ENCODE results near the gene RPS14.
A peak's percentile ranks its signal among the peaks of the same experiment; 100 is the strongest.

RPS14 gene

DNA sequence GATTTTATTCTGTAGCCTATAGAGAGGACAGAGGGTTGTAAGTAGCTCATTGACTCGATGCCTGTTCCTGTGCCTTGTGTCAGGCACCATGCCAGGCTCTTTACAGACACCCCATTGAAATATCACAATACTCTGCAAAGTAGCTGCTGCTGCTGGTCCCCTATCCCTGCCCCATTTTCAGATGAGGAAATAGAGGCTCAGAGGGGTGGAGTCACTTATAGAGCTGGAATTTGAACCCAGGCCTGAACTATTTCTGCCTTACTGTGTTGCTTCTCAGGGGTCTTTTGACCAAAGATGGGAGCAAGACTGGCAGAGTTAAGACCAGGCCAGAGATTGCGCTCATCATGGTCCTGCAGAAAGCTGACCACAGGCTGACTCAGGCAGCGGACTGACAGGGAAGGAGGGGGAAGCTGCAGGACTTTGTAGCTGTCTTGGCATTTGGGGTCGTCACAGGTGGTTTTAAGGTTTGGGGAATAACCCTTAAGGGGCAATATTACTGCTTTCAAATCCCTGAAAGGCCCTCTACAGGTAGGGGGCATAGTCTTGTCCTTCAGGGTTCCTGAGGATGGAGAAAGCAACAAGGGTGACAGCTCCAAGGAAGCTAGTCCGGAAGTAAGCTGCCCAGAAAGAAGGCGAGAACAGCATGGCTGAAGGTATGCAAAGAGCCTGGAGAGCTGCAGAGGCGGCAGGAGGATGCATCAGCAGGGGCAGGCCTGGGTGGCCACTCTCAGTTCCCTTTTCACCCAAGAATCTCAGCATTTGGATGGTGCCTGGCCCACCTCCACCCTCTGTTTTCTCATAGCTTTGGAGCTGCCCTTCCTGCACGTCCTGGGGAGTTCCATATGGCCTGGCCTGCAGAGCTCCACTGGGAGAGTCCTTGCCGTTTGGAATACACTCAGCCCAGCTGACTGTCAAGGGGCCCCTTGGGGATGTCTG, 40.1 kb upstream of the RPS14 start:
- no peaks in the 10 kb centered on the region for H3K9me3 ChIP-seq (ENCODE audit: control insufficient read depth, low read length)
- H3K36me3 ChIP-seq (ENCODE audit: control insufficient read depth, insufficient read depth, low read length) = peaks cover 31% of the 10 kb centered on the region
- WGBS, 2 experiments (ENCODE audit: insufficient coverage in 2 of 2) = 51 to 58% methylated on average over 7 of the region's 9 CpGs
- H3K4me1 ChIP-seq (ENCODE audit: control insufficient read depth, insufficient read depth, low read length, poor library complexity, severe bottlenecking) = peaks cover 58% of the 10 kb centered on the region
- H3K27ac ChIP-seq (ENCODE audit: low read depth, low read length, severe bottlenecking) = peak overlapping the region; percentile 71
- H3K4me3 ChIP-seq (ENCODE audit: extremely low read depth, insufficient read depth, low read length, poor library complexity, severe bottlenecking) = no peak overlapping the region

DNA sequence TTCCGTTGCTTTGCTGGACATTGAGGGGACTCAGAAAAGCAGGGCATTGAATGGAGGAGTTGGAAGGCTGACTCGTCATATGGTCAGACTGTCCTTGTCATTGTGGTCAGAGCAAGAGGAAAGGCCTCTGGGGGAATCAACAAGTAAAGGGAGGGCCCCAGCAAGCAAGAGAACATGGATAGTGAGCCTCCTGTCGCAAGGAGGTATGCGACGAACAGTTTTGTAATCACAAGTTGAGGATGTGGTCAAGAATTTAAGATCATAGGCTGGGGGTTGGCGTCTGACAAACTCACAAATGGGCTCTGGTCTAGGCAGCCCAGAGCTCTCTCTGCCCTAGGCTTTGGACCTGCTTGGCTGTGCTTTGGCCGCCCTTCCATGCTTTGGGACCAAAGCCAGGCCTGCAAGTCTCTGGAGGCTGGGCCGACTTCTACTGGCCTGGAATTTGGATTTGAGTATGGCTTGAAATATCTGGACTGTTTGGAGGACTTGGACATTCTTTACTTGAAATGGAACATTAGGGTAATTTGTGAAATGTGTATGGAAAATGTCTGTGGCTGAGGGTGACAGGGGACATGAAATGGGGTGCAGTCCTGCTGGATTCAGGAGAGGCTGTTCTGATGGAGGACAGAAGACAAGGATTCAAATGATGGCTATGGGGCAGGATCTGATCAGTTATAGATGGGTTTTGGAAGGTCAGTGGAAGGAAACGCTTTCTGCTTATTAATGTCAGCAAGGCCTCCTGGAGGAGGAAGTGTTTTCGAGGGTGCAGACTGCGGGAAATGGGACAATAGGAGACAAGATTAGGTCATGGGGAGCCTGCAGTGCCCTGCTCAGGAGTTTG, 39.2 kb upstream of the RPS14 start:
- peaks cover 28% of the 10 kb centered on the region for H3K36me3 ChIP-seq (ENCODE audit: control insufficient read depth, insufficient read depth, low read length)
- no peak overlapping the region for H3K4me3 ChIP-seq (ENCODE audit: extremely low read depth, insufficient read depth, low read length, poor library complexity, severe bottlenecking)
- H3K9me3 ChIP-seq (ENCODE audit: control insufficient read depth, low read length) = no peaks in the 10 kb centered on the region
- H3K27ac ChIP-seq (ENCODE audit: low read depth, low read length, severe bottlenecking) = peak overlapping the region; percentile 71
- 87 to 90% methylated on average over 11 of the region's 11 CpGs for WGBS, 2 experiments (ENCODE audit: insufficient coverage in 2 of 2)
- peaks cover 58% of the 10 kb centered on the region for H3K4me1 ChIP-seq (ENCODE audit: control insufficient read depth, insufficient read depth, low read length, poor library complexity, severe bottlenecking)

DNA sequence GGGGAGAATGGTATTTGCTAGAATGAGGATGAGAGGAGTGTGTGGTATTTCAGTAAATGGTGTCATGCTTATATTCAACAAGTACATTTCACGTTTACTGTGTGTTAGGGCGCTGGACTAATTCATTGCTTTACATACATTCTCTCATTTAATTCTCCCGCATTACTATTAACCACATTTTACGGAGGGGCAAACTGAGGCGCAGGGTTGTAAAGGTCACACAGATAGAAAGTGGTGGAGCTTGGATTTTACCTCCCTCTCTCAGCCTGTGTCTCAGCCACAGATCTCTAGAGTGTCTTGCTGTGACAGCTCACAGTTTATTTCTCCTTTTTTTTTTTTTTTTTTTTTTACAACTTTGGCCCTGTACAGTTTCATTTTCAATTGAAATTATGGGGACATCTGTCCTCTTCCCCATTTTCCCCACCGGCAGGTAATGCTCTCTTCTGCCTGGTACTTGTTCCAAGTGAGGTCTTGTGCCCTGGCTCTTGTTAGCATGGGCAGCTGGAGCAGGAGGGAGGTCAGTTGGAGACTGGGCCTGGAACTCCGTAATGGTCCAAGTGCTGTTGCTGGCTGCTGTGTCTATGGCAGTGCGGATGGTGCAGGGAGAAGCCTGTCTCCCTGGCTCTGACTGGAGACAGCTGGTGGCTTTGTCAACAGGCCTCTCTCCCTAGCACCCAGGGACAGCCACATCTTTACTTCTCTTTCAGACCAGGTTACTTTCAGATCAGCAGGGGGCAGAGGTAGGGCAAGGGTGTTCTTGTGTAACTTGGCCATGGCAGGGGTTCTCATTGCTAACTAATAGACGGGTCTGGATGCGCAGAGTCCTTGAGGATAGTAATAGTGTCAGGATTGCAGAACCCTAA, 37.9 kb upstream of the RPS14 start:
- Histone ChIP-seq H3K4me3 (ENCODE audit: extremely low read depth, insufficient read depth, low read length, poor library complexity, severe bottlenecking) (peak overlapping the region; percentile 83), H3K4me1 (ENCODE audit: control insufficient read depth, insufficient read depth, low read length, poor library complexity, severe bottlenecking) (peaks cover 58% of the 10 kb centered on the region), H3K36me3 (ENCODE audit: control insufficient read depth, insufficient read depth, low read length) (peaks cover 23% of the 10 kb centered on the region), H3K9me3 (ENCODE audit: control insufficient read depth, low read length) (no peaks in the 10 kb centered on the region), H3K27ac (ENCODE audit: low read depth, low read length, severe bottlenecking) (peak overlapping the region; percentile 97)
- 74 to 84% methylated on average over 4 to 5 of the region's 10 CpGs for WGBS, 2 experiments (ENCODE audit: insufficient coverage in 2 of 2)

DNA sequence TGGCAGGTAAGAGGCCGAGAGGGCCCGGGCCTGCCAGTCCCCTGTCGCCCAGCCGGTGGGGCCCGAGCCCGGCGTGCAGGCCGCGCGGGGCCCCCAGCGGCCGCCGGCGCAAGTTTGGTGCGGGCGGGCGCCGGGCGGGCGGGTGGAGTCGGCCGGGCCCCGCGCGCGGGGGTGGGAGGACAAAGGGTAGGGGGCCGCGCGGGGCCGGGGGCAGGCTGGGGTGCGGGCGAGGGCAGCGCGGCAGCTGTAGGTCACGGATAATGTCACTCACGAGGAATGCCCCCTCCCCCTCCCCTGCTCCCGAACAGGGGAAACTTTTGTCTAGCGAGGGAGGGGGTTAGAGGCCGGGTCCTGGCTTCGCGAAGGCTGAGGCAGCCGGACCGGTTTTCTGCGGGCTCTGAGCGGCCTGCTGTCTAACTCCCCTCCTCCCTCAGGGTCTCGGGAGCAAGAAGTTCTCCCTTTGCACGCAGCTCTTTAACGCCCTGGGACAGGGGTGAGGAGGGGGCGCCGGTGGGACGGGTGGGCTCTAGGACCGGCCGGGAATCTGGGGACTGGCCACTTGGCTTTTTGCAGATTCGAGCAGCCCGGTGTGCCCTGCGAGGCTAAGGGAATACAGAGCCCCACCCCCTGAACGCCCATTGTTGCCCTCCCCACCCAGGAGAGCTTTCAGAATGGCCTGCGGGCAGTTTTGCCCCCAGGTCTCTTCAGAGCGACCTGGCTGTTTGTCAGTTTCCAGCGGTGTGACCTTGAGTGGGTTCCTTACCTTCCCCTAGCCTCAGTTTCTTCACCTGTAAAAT, 37.1 kb upstream of the RPS14 start:
- WGBS, 2 experiments (ENCODE audit: insufficient coverage in 2 of 2) = 0 to 2% methylated on average over 19 to 24 of the region's 60 CpGs
- Histone ChIP-seq H3K27ac (ENCODE audit: low read depth, low read length, severe bottlenecking) (peak overlapping the region; percentile 97), H3K4me1 (ENCODE audit: control insufficient read depth, insufficient read depth, low read length, poor library complexity, severe bottlenecking) (peaks cover 51% of the 10 kb centered on the region), H3K9me3 (ENCODE audit: control insufficient read depth, low read length) (no peaks in the 10 kb centered on the region), H3K36me3 (ENCODE audit: control insufficient read depth, insufficient read depth, low read length) (peaks cover 17% of the 10 kb centered on the region), H3K4me3 (ENCODE audit: extremely low read depth, insufficient read depth, low read length, poor library complexity, severe bottlenecking) (peak overlapping the region; percentile 83)

DNA sequence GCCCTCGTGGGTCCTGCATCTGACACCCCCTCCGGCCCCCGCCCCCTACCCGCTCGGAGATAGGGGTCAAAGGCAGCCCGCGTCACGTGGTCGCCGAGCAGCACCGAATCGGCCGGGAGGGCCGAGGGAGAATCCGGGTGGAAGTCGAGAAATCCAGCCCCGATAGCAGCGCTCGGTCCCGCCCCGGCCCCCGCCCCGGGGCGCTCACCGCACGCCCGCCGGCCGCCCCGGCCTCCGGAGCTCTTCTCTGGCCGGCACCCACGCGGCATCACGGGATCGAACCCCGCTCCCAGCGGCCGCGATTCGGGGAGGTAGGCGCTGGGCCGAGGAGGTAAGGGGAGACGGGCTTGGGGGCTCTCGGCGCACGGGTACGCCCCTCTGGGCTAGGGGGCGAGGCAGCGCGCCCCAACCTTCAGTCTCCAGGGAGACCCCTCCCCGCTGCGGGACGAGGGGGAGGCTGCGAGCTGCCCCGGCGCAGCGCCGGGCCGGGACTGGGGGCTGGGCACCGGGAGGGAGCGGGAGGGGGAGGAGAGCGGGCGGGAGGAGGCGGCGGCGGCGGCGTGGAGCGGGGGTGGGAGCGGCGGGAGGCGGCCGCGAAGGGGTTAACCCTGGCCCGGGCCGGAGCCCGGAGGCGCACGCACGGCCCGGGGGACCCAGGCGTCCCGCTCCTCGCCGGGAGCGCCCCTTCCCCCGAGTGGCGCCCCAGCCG, 36.3 kb upstream of the RPS14 start:
- peak overlapping the region; percentile 97 for H3K27ac ChIP-seq (ENCODE audit: low read depth, low read length, severe bottlenecking)
- 0 to 1% methylated on average over 60 to 63 of the region's 90 CpGs for WGBS, 2 experiments (ENCODE audit: insufficient coverage in 2 of 2)
- H3K36me3 ChIP-seq (ENCODE audit: control insufficient read depth, insufficient read depth, low read length) = peaks cover 10% of the 10 kb centered on the region
- H3K4me1 ChIP-seq (ENCODE audit: control insufficient read depth, insufficient read depth, low read length, poor library complexity, severe bottlenecking) = peaks cover 43% of the 10 kb centered on the region
- H3K4me3 ChIP-seq (ENCODE audit: extremely low read depth, insufficient read depth, low read length, poor library complexity, severe bottlenecking) = peak overlapping the region; percentile 83
- H3K9me3 ChIP-seq (ENCODE audit: control insufficient read depth, low read length) = no peaks in the 10 kb centered on the region

DNA sequence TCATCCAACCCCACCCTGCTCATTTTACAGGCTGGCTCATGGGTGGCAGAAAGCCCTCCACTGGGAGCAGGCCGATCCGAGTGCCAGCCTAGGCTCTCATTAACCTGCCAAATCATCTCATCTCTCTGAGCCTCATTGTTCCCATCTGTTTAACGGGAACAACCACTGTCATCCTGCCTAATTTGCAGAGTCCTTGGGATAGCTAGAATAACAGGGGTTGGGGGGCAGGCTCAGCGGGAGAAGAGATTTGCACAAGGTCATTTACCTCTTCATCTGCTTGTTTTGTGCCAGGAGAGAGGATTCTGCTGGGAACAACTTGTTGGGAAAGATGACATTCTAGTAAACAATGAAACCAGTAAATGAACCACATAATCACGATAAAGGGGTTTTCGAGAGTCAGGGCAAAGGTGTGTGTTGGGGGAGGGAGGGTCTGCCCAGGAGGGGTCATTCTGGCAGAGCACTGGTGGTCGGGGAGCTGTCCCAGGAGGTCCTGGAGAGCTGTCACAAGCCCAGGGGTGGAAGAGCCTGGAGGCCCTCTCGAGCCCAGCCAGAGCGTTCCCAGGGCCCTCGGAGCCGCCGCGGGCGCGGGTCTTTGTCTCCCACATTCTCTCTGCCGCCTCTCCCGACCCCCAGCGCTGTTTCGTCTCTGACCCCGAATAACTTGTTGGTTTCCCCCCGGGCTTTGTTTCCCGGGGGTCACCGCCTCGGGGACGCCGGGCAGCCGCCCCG, 35.6 kb upstream of the RPS14 start:
- WGBS, 2 experiments (ENCODE audit: insufficient coverage in 2 of 2) = 0 to 15% methylated on average over 22 of the region's 28 CpGs
- H3K4me3 ChIP-seq (ENCODE audit: extremely low read depth, insufficient read depth, low read length, poor library complexity, severe bottlenecking) = peak overlapping the region; percentile 83
- H3K36me3 ChIP-seq (ENCODE audit: control insufficient read depth, insufficient read depth, low read length) = peaks cover 3% of the 10 kb centered on the region
- H3K9me3 ChIP-seq (ENCODE audit: control insufficient read depth, low read length) = no peaks in the 10 kb centered on the region
- peak overlapping the region; percentile 97 for H3K27ac ChIP-seq (ENCODE audit: low read depth, low read length, severe bottlenecking)
- H3K4me1 ChIP-seq (ENCODE audit: control insufficient read depth, insufficient read depth, low read length, poor library complexity, severe bottlenecking) = peaks cover 36% of the 10 kb centered on the region

DNA sequence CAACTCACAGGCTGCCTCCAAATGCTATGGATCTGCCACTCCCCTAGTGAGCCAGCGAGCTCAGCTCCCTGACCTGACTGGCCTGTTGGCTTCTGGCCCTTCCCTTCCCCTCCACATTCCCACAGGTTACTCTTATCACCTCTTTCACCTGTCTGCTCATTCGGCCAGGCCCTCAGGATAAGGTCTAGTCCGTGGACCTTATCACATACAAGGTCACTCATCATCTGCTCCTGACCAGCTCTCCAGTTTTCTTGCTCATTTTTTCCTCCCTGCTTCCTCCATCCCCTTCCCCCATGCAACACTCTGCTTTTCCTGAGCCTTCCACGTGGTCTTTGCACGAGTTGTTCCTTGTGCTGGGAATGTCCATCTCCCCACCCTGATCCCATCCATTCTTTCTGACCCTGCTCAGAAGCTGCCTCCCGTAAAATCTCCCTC, 32.5 kb upstream of the RPS14 start:
- 87 to 90% methylated on average over 6 of the region's 6 CpGs for WGBS, 2 experiments (ENCODE audit: insufficient coverage in 2 of 2)
- Histone ChIP-seq H3K27ac (ENCODE audit: low read depth, low read length, severe bottlenecking) (no peak overlapping the region), H3K9me3 (ENCODE audit: control insufficient read depth, low read length) (no peaks in the 10 kb centered on the region), H3K36me3 (ENCODE audit: control insufficient read depth, insufficient read depth, low read length) (peaks cover under 1% of the 10 kb centered on the region), H3K4me3 (ENCODE audit: extremely low read depth, insufficient read depth, low read length, poor library complexity, severe bottlenecking) (no peak overlapping the region), H3K4me1 (ENCODE audit: control insufficient read depth, insufficient read depth, low read length, poor library complexity, severe bottlenecking) (peaks cover 6% of the 10 kb centered on the region)

DNA sequence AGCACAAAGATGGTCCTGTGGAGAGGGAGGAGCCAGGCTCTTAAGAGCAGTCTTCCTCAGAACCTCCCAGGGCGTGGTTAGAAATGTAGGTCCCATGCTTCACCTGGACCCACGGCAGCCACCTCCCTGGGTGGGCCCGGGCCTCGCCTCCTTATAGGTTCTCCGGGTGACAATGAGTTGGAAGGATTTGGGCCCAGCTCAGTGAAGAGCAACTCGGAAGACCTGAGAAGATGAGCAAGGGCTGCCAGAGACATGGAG, 32.1 kb upstream of the RPS14 start:
- Histone ChIP-seq H3K27ac (ENCODE audit: low read depth, low read length, severe bottlenecking) (no peak overlapping the region), H3K4me1 (ENCODE audit: control insufficient read depth, insufficient read depth, low read length, poor library complexity, severe bottlenecking) (peaks cover 6% of the 10 kb centered on the region), H3K36me3 (ENCODE audit: control insufficient read depth, insufficient read depth, low read length) (no peaks in the 10 kb centered on the region), H3K4me3 (ENCODE audit: extremely low read depth, insufficient read depth, low read length, poor library complexity, severe bottlenecking) (no peak overlapping the region), H3K9me3 (ENCODE audit: control insufficient read depth, low read length) (no peaks in the 10 kb centered on the region)
- 80 to 85% methylated on average over 5 to 6 of the region's 6 CpGs for WGBS, 2 experiments (ENCODE audit: insufficient coverage in 2 of 2)

DNA sequence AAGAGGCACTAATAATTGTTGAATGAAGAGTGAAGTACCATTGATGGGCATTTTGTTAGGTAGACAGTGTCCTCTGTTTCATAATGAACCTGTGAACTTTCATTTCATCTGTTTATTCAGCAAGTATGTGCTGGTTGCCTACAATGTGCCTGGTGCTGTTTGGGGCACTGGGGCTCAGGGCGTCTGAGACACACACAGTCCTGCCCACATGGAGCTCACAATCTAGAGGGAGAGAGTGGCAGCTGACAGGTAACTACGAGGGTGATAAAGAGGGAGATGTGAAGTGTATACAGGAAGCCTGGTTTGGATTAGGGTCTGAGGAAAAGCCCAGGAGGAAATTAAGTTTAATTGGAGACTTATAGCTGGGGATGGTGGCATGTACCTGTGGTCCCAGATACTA, 29.9 kb upstream of the RPS14 start:
- H3K4me1 ChIP-seq (ENCODE audit: control insufficient read depth, insufficient read depth, low read length, poor library complexity, severe bottlenecking) = peaks cover 14% of the 10 kb centered on the region
- H3K9me3 ChIP-seq (ENCODE audit: control insufficient read depth, low read length) = no peaks in the 10 kb centered on the region
- no peaks in the 10 kb centered on the region for H3K36me3 ChIP-seq (ENCODE audit: control insufficient read depth, insufficient read depth, low read length)
- no peak overlapping the region for H3K4me3 ChIP-seq (ENCODE audit: extremely low read depth, insufficient read depth, low read length, poor library complexity, severe bottlenecking)
- 89 to 93% methylated on average over 2 of the region's 2 CpGs for WGBS, 2 experiments (ENCODE audit: insufficient coverage in 2 of 2)
- no peak overlapping the region for H3K27ac ChIP-seq (ENCODE audit: low read depth, low read length, severe bottlenecking)
